ENCODE results near the gene ANKRD36B.

GRCh38 chr2:97617911-97618310 is 28.2 kb upstream of the ANKRD36B start:
- TF ChIP-seq CTCF (IDR thresholded peaks at IDR 0.05; ENCODE audit: low read depth, low read length, poor library complexity, severe bottlenecking) (no peak), EZH2phosphoT487 (IDR thresholded peaks at IDR 0.05; ENCODE audit: borderline replicate concordance, low read length) (no peak)

Measured in DOHH2 (cell line).